Peyer's patch (tissue), 4 donors: ENCODE results near the gene ARRB2. TPM values are rescaled to one million over a fixed set of nuclear protein-coding genes. Genes with fewer than 3 reads are reported as not detected.
"Not testable (repeated sequence)": the region's sequence is repeated elsewhere in the genome, so short reads cannot be mapped to it uniquely, and the experiment has no call there.

ENCODE experiments used
- DNase-seq, 3 donors: peaks; one replicate each; pipeline ENCODE4 v3.0.0-alpha.2; 2017 to 2019
- H3K27ac ChIP-seq, 4 donors: fragments of 200-600 bp; sonication (generic); one replicate each; pipeline ENCODE4 v1.5.1; 2016 to 2019
- H3K27me3 ChIP-seq, 2 donors: fragments of 200-600 bp; sonication (generic); one replicate each; pipeline ENCODE4 v1.5.1; 2019
- H3K36me3 ChIP-seq, 3 donors: fragments of 200-600 bp; sonication (generic); one replicate each; pipeline ENCODE4 v1.5.1; 2016 to 2019
- H3K4me1 ChIP-seq, 4 donors: fragments of 200-600 bp; sonication (generic); one replicate each; pipeline ENCODE4 v1.5.1; 2016 to 2019
- H3K4me3 ChIP-seq, 4 donors: fragments of 200-600 bp; sonication (generic); 1 replicate in 3 of 4; 2 replicates in 1 of 4; pipeline ENCODE4 v1.5.1; 2016 to 2019; ENCODE audit warnings: mild to moderate bottlenecking in 1 of 4
- H3K9me3 ChIP-seq, 4 donors: fragments of 200-600 bp; sonication (generic); one replicate each; pipeline ENCODE4 v1.5.1; 2016 to 2019; ENCODE audit warnings: mild to moderate bottlenecking in 1 of 4
- POLR2A ChIP-seq, 2 donors: fragments of 450-650 bp; IDR thresholded peaks; one replicate each; pipeline ENCODE4 v1.5.1; 2017; ENCODE audit warnings: antibody characterized with exemption in 2 of 2, mild to moderate bottlenecking in 2 of 2, moderate library complexity in 2 of 2
- total RNA-seq, 4 donors: library from RNA; depleted of rRNA; stranded (reverse); fragments of >200 nt; gene quantifications; one replicate each; pipeline ENCODE4 v1.1.0, GENCODE V29; 2016
- TF ChIP-seq, protein P1 (sequence below), 6 experiments: fragments of 450-650 bp in 4 of 6; fragments of 200-600 bp in 2 of 6; sonication (generic) in 1 of 6; IDR thresholded peaks; one replicate each; pipeline ENCODE4 v1.5.1; 2017 to 2019; ENCODE audit warnings: antibody characterized with exemption in 6 of 6, mild to moderate bottlenecking in 3 of 6, moderate library complexity in 1 of 6

Gene ARRB2
- total RNA-seq, 4 donors from 2014 or later, result 59.2 to 163 (median 73.8) TPM

DNA sequence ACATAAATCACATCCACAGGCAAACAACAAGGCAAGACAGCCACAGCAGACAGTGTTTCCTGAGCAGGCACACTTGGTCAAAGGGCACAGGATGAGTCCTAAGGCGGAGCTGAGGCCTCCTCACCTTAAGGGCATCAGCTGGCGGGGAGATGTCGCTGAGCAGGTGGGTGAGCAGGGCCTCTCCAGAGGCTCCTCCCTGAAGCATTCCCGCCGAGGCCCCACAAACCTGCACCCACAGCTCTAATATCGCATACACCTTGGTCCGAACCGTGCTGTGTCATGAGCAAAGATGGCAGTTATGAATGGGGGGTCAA, 35.8 kb upstream of the ARRB2 start:
- peak in 1 of 3 donors; percentile 57 for DNase-seq
- TF ChIP-seq POLR2A (IDR thresholded peaks at IDR 0.05), result no peak
- TF ChIP-seq, protein P1, sequence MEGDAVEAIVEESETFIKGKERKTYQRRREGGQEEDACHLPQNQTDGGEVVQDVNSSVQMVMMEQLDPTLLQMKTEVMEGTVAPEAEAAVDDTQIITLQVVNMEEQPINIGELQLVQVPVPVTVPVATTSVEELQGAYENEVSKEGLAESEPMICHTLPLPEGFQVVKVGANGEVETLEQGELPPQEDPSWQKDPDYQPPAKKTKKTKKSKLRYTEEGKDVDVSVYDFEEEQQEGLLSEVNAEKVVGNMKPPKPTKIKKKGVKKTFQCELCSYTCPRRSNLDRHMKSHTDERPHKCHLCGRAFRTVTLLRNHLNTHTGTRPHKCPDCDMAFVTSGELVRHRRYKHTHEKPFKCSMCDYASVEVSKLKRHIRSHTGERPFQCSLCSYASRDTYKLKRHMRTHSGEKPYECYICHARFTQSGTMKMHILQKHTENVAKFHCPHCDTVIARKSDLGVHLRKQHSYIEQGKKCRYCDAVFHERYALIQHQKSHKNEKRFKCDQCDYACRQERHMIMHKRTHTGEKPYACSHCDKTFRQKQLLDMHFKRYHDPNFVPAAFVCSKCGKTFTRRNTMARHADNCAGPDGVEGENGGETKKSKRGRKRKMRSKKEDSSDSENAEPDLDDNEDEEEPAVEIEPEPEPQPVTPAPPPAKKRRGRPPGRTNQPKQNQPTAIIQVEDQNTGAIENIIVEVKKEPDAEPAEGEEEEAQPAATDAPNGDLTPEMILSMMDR (IDR thresholded peaks at IDR 0.05), result no peak
- H3K9me3 ChIP-seq, result no peaks in the 10 kb centered on the region
- H3K27ac ChIP-seq, result no peak overlapping the region
- peaks cover 0 to 73% (median 0%) of the 10 kb centered on the region in 3 donors for H3K36me3 ChIP-seq
- H3K4me1 ChIP-seq, result no peaks in the 10 kb centered on the region
- no peaks in the 10 kb centered on the region for H3K27me3 ChIP-seq
- no peak overlapping the region for H3K4me3 ChIP-seq

DNA sequence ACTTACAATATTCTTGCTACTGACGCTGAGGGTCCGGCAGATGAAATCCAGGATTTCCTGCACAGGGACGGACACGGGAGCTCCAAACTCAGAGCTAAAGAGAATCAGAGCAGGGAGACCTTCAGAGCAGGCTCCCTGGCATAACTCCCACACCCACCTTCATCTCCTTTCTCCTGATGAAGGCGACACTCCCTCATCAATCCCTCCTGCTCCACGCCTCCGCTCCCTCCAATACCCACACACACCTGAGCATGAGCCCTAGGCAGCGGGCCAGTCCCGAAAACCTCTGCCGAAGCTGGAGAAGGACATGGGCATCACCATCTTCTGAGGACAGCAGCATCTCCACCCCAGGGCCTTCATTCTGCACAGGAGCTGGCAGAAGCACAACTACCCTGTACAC, 34.6 kb upstream of the ARRB2 start:
- H3K4me1 ChIP-seq, result no peaks in the 10 kb centered on the region
- no peaks in the 10 kb centered on the region for H3K9me3 ChIP-seq
- no peak for DNase-seq
- no peaks in the 10 kb centered on the region for H3K27me3 ChIP-seq
- no peak overlapping the region for H3K4me3 ChIP-seq
- TF ChIP-seq, protein P1 (IDR thresholded peaks at IDR 0.05), result no peak
- no peak overlapping the region for H3K27ac ChIP-seq
- H3K36me3 ChIP-seq, result peaks cover 0 to 81% (median 0%) of the 10 kb centered on the region in 3 donors

DNA sequence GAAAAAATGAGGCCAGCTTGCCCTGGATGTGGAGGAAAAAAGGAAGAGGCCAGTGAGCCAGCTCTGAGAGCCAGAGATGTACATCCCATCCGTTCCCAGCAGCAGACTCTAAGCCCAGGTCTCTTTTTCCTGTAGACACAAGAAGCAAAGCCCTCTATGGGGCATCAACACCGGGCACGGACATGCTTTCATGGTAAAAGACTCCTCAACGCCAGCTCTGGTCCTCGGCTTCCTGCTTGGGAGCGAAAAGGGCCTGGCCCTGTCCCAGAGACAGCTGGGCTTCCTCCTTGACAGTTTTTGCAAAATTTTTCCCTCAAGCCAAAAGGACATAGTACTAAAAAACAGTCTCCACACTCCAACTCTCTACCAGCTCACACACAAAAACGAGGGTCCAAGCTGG, 33.6 kb upstream of the ARRB2 start:
- DNase-seq, result no peak
- Histone ChIP-seq H3K9me3 (no peaks in the 10 kb centered on the region), H3K27me3 (no peaks in the 10 kb centered on the region), H3K4me3 (no peak overlapping the region), H3K36me3 (peaks cover 0 to 80% (median 0%) of the 10 kb centered on the region in 3 donors), H3K27ac (no peak overlapping the region), H3K4me1 (no peaks in the 10 kb centered on the region)
- TF ChIP-seq, protein P1 (IDR thresholded peaks at IDR 0.05), result no peak

DNA sequence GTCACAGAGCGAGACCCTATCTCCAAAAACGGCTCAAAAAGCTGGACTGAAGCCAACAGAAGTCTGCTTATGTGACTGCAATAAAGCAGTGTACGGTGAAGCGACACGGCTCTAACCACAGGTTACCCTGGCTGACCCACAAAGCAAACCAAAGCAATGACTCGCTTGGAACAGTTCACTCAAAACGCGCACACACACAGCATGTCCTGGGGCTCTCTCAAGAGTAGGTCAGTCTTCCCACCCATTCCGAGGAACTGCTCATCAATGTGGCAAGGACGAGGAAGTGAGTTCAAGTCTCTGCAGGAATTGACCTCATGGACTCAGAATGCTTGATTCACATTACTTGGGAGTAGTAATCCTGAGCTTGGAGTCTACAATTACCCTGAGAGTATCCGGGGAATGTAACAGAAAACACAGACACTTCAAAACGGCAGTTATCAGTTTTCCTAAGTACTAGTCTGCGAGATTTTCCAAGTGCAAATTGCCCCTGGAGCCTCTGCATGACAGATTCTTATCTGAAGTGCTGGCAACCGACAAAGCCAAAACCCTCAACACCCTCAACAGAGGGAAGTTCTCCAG, 31.9 kb upstream of the ARRB2 start:
- no peaks in the 10 kb centered on the region for H3K4me1 ChIP-seq
- H3K27ac ChIP-seq, result no peak overlapping the region
- no peak for DNase-seq
- TF ChIP-seq, protein P1 (IDR thresholded peaks at IDR 0.05), result no peak
- TF ChIP-seq POLR2A (IDR thresholded peaks at IDR 0.05), result no peak
- H3K9me3 ChIP-seq, result no peaks in the 10 kb centered on the region
- H3K36me3 ChIP-seq, result peaks cover 0 to 74% (median 0%) of the 10 kb centered on the region in 3 donors
- no peak overlapping the region for H3K4me3 ChIP-seq
- no peaks in the 10 kb centered on the region for H3K27me3 ChIP-seq

DNA sequence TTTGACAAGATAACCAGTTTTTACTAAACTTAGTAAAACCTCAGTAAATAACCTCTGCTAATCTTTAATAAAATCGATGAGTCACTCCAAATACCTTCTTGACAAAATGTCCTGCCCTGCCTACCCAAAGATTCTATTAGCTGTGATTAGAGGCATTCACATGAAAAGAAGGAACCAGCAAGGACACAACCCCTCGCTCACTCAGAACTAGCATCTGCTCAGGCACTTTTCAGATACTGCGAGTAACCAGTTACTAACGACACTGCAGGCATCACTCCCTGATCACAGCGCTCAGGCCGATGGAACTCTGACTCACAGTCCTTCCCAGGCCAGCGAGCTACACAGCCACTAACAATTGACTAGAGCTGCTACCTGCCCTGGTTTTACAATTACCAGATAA, 30.8 kb upstream of the ARRB2 start:
- Histone ChIP-seq H3K27ac (no peak overlapping the region), H3K4me1 (no peaks in the 10 kb centered on the region), H3K4me3 (no peak overlapping the region), H3K27me3 (no peaks in the 10 kb centered on the region), H3K9me3 (no peaks in the 10 kb centered on the region), H3K36me3 (peaks cover 0 to 63% (median 0%) of the 10 kb centered on the region in 3 donors)
- TF ChIP-seq, protein P1 (IDR thresholded peaks at IDR 0.05), result no peak
- no peak for TF ChIP-seq POLR2A (IDR thresholded peaks at IDR 0.05)
- DNase-seq, result peak in 1 of 3 donors; percentile 68

DNA sequence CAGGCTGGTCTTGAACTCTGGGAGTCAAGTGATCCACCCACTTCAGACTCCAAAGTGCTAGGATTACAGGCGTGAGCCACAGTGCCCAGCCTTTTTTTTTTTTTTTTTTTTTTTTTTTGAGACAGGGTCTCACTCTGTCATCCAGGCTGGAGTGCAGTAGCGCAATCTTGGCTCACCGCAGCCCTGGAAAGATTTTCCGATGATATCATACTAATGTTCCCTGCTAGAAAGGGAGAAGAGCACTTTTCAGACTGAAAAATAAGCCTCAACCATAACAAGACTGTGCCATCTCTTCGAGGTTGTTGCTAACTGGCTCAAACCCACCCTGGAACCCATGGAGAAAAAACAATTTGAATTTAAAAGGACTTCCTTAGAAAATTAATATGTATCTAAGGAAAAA, 26.7 kb upstream of the ARRB2 start:
- H3K4me1 ChIP-seq, DNase-seq, H3K4me3 ChIP-seq, H3K27me3 ChIP-seq, H3K9me3 ChIP-seq: not testable (repeated sequence)
- Histone ChIP-seq H3K36me3 (peaks cover 0 to 35% (median 0%) of the 10 kb centered on the region in 3 donors), H3K27ac (peak overlapping the region in 1 of 4 donors; percentile 66)

DNA sequence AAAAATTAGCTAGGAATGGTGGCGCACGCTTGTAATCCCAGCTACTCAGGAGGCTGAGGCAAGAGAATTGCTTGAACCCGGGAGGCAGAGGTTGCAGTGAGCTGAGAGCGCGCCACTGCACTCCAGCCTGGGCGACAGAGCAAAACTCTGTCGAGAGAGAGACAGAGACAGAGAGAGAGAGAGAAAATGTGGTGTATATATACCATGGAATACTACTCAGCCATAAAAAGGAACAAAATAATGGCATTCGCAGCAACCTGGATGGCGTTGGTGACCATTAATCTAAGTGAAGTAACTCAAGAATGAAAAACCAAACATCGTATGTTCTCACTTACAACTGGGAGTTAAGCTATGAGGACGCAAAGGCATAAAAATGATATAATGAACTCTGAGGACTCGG, 20.6 kb upstream of the ARRB2 start:
- H3K27me3 ChIP-seq, H3K4me1 ChIP-seq, H3K27ac ChIP-seq, H3K4me3 ChIP-seq, DNase-seq, H3K9me3 ChIP-seq: not testable (repeated sequence)
- H3K36me3 ChIP-seq, result peaks cover 0 to 18% (median 0%) of the 10 kb centered on the region in 3 donors
